HG03064 (cell line): ENCODE results near the gene ABHD14A.

Source experiments
- ATAC-seq: cut with Tn5 transposase; IDR thresholded peaks from one replicate; pipeline ENCODE4 v1.9.1; 2021; ENCODE audit warnings: low read depth; ENCODE audit not compliant: unreplicated experiment

Gene ABHD14A

DNA sequence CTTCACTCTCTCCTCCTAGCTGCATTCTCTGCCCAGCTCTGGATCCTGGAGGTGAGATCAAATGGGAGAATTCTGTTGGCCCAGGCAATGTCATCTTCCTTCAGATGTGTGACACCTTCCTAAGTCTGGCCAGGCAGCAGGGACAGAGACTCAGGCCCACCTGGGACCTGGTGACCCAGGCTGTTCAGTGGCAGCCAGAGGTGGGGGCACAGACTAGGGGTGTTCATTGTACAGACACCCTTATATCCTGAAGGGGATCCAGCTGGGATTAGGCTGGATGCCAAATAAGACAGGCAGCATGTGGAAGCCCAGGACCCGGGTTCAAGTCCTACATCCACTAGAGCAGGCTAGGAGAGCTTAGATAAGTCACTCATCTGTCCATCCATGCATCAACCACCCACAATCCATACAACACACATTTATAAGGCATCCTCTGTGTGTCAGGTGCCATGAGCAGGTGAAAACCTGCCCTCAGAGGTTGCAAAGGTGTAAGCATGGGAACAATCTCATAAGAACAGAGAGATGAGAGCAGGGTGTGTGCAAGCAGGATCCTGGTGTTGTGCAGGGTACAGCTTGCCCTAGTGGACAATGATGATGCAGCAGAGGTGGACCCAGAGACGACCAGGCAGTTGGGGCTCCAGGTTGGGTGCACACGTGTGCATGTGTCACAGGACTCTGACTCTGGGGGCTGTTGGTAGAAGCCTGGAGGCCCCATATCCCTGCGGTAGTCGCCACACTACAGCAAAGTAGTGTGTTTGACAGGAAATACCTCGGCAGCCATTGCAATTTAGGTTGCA lies 39.1 kb downstream of the ABHD14A start:
- no peak for ATAC-seq

DNA sequence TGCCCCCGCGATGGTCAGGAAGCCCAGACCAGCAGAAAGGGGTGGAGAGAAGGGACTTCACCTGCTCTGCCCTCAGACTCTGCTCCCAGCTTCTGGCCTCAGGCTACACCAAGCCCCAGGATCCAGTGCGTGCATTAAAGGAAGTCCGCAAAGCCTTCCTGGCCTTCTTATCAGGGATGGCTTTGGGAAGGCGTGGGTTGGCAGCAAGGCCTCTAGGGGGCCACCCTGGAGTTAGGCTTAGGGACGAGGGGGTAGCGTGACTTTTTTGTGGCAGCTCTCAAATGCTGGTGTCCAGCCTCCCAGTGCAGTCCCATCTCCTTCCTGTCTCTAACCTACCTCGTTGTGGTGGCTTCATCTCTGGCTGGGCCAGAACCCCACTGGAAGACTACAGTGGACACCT lies 39.7 kb downstream of the ABHD14A start:
- ATAC-seq, result no peak

DNA sequence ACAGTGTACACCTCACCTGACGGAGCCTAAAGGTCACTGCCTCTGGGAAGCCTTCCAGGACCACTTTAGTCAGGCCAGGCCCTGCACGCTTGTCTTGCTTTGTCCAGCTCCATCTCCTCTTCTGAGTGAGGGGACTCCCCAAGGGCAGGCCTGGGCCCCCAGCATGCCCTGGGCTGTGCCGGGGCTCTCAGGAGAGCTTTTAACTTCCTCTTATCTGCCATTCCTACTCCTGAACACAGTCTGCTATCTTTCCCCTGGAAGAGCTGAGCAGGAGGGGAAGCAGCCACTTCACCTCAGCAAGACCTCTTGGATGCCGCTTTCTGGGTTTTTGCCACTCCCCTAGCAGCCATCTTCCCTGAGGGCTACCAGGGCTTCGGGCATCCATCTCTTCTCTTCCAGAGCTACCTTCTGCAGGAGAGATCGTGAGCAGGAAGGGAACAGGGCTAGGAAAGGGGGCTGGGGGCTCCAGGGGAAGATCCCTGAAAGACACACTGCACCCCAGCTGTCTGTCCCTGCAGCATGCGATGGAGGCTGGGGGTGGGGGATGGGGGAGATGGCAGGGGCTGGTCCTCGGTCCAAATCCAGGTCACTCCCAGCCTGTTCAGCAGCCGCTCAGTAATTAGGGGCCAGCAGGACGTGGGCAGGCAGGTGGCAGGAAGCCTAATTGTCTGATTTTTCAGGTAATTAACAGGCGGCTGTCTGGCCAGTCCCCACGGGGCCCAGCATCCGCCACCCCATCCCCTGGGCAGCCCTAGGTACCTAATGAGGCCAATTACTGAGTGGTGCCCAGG lies 40.8 kb downstream of the ABHD14A start:
- ATAC-seq, result no peak

DNA sequence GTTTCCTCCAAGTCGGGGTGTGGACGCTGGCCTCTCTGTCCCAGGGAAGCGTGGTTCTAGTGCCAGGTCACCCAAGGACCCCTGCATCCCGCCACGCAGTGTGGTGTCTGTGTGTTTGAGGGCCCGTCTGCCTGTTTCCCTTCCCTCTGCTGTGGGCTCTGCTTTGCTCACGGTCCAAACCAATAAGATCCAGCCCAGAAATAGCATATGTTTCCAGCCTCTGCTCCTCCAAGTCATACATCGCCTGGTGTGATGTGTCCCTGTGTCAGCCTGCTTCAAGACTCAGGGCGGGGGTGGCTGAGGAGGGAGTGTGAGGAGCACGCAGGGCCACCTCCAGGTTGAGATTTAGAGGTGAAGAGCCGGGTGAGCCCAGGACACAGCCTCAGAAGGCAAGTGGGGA lies 42.7 kb downstream of the ABHD14A start:
- ATAC-seq, result no peak

DNA sequence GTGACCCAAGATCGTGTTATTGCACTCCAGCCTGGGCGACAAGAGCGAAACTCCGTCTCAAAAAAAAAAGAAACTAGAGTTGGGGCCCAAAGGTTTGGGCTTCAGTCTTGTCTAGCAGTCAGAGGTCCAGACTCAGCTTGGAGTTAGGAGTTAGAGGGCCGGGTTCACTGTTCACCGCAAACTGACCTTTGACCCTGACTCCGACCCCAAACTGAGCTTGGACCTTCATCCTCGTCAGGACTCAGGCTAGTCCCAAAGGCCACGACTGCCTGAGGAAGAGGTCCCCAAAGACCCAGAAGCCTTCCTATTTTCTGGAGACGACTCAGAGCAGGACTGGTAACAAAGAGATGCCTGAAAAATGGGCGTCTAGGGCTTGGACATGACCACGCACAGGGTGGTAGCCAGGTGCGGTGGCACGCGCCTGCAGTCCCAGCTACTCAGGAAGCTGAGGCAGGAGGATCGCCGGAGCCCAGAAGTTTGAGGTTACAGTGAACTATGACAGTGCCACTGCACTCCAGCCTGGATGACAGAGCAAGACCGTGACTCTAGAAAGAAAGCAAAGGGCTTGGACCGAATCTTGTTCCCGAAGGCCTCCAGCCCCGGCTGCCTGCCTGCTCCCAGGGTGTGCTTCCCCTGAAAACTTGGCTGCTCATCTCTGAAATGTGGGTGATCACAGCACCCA lies 43.6 kb downstream of the ABHD14A start:
- ATAC-seq, result no peak

DNA sequence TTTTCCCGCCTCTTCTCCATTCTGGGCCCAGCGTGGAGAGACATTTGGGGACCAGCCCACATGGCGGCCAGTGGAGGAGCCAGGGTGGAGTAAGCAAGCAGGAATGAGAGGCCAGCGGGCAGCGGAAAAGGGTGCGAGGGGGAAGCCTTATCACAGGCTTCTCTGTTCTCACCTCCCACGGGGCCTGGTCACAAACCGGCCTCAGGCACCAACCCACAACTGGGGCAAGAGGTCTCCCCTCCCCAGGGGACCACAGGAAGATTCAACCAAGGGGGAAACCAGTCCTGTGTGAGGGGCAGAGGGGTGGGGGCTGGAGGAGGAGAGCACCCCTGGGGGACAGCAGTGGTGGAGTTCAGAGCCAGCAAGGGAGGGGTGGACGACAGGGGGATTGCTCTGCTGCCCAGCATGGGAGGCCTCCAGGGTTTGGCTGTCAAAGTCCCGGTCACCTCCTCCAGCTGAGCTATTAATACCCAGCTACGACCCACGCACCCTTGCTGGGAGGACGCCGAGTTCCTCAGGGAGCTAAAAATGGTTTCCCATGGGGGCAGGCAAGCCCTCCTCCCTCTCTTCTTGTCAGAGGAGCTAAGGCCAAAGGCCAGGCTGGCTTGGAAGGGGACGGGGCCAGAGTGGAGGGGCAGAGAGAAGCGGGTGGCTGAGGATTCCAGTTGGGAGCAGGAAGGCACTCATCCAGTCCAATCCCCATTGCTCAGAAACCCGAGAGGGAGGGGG lies 44.7 kb downstream of the ABHD14A start:
- no peak for ATAC-seq

DNA sequence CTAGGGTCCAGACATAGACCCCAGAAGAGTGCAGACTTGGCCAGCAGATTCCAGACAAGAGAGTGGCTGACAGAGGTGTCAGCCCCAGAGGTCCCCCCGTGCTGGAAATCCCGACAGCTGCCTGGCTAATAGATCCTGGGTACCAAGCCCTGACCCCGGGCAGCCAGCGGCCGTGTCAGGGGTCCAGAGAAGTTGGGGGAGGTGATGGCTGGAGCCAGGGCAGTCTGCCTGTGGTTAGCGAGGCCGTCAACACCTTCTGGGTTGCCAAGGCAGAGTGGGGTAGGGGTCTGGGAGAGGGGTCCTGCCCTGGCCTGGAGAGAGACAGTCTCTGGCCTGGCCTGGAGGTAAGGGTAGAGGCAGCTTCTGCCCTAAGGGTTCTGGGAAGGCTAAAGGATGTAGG lies 45.9 kb downstream of the ABHD14A start:
- no peak for ATAC-seq

DNA sequence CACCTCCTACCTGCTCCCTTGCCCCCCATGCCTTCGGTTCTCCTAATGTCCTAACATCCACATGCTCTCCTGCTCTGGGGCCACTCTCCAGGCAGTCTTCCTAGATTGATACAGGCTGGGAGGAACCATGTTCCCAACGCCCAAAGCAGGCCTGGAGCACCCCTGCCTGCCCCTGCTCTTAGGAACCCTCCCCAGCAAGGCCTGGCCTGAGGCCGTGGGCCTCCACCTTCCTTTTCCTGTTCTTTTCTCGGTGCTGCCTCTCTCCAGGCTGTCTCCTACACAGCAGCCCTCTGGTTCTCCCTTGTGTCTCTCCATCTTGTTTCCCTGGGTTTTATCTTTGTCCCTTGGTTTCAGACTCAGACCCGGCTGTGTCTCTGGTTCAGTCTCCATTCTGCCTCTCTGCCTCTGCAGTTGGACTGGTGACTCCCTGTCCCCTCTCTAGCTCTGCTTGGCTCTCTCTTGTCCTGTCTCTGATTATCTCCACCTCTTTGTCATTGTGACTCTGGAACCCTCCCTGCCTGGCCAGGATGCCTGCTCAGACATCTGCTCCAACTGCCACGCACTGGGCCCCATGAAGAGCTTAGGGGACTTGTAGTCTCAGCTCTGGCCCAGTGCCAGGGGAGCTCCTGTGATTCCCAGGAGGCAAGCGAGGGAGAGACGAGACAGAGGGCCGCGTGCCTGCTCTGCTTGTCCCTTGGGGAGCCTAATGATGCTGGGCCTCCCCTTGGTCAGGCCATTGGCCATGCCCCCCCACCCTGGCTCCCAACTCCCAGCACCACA lies 46.8 kb downstream of the ABHD14A start:
- no peak for ATAC-seq

DNA sequence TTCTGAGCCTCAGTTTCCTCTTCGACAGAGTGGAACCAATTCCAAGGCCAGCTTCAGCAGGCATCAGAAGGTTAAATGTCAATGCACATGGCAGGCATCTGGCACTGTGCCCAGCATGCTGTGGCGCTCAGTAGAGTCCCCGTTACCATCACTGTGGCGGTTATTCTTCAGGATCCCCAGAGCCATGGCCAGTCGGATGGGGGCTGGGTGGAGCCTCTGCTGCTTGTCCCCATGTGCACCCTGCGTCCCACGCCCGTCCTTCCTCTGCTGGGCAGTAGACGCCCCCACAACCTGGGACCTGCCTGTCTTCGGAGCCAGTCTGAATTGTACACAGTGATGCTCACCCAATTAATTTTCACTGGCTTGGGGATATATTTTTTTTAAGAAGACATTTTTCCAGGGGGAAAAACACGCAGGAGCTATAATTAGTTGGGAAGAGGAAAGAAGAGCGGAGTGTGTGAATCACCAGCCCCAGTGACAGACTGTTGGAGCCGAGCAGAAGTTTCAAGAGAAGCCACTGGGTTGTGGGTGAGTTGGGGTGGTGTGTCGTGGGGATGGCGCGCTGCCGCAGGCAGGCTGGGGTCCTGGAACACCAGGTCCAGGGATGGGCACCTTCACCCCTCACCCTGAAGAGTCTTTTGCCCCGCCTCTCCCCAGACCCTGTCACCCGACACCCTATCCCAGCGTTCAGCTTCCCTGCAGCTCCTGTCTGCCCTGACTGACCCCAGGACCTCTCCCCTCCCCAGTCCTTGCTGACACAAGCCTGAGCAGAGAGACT lies 47.6 kb downstream of the ABHD14A start:
- ATAC-seq, result no peak

DNA sequence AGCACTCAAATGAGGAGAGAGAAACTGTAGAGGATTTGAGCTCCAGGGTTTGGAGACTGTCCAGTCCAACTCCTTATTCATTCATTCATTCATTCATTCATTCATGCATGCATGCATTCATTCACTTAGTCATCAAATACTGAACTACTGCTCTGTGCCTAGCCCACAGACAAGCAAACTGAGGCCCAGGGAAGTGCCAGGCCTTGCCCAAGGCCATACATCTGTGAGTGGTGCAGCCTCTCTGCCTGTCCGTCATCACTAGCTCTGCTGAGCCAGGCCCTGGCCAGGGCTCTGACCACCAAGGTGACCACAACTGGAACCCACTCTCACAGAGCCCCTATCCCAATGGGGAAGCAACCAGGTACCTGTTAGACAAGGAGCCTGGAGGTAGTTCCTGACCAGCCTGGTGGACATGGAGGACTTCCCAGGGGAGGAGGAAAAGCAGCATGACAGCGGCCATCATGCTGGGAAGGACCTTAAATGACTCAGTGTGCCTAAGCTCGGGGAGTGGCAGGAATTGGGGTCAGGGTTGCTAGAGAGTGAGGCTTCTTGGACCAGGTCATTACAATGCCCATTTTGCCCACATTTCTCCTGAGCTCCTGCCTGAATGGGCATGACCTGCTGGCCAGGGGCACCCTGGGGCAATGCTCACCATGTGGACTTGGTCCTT lies 48.4 kb downstream of the ABHD14A start:
- ATAC-seq, result no peak

DNA sequence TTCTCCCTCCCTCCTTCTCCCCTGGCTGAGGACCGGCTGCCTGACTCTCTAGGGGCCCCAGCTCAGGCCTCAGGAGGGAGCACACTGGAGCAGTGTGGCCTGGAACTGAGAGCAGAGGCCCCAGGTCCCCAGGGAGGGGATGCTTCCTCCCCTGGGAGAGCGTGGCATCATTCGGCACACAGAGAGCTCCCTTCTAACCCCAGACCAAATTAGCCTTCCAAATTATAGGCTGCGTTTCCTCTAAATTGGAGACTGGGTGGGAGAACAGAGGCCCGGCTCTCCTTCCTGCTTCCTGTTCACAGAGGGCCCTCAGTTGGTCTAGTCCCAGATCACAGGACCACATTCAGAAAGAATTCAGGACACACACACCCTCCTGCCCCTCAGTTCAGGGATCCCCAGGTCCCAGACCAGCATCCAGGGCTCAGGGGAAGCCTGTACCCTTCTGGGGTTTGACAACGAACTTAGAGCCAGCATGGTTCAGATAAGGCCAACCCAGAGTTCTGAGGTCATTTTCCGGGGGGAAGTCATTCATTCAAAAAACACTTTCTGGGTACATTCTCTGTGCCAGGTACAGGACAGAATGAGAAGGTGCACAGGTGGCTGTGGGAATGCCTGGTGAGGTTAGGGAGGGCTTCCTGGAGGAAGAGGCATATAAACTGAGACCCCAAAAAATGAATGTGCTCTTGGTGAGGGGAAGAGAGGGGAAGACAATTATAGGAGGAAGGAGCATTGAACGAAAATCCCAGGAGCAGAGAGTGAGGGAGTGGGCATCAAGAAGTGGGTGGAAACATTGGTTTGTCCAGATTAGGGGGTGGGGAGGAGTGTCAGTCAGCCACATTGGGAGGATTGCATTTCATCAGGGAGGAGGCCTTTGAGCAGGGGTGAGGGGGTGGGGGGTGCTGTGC lies 49.2 kb downstream of the ABHD14A start:
- ATAC-seq, result peak; percentile 67

DNA sequence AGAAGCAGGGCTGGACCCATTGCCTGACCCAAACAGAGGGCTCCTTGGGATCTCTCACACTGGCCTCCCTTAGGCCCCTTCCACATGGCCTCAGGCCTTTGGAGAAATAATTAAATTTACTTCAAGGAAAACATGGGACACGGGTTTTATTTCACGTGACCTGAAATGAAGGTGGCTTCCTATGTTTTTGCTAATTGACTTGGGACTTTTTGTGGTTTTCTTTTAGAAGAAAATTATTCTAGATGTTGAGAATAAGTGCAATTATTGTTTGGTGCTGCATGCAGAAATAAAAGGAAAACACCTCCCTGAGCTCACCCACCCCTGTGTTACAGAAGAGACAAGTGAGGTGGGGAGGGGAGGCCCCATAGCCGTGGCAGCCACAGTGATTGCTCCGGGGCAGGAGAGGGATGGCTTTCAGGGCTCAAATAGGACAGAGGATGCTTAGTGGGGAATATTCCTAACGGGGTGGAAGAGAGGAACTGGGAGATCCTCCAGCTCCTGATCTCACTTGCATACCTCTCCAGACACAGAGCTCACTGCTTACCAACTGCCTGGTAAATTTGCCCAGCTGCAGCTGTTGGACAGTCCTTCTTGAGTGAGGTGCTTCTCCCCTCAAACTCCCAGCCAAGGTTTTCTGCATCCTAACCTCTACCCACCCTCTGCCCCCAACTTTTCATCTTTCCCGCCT lies 50.0 kb downstream of the ABHD14A start:
- no peak for ATAC-seq

DNA sequence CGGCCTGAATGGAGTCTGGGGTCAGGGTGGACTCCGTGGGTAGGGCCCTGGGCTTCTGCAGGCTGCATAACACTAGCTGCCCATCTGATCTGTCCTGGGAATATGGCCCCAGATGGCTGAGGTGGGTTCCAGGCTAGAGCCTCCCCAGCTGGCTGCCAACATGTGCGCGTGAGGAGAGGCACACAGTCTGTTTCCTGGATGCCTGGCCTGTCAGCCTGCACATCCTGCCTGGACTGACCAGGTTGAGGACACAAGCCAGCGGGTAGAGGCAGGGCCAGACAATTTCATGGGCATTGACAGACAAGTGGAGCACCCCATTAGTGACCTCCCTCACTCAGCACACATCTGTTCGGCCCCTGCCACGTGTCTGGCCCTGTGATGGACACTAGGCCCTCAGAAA lies 50.6 kb downstream of the ABHD14A start:
- no peak for ATAC-seq

DNA sequence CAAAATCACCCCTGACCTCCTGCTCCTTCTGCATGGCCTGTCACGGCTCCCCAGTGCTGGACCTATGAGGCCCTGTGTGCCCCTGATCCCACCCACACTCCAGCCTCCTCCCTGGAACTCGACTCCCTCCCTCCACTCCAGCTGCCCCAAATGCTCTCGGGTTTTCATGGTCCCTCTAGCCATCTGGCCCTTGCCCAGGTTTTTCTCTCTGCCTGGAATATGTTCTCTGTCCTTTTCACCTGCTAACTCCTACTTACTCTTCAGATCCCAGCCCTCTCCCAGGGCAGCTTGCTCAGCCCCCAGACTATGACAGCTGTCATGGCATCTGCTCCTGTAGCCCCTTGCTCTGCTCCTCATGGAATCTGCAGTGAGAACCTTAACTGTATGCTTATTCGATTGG lies 51.2 kb downstream of the ABHD14A start:
- no peak for ATAC-seq

DNA sequence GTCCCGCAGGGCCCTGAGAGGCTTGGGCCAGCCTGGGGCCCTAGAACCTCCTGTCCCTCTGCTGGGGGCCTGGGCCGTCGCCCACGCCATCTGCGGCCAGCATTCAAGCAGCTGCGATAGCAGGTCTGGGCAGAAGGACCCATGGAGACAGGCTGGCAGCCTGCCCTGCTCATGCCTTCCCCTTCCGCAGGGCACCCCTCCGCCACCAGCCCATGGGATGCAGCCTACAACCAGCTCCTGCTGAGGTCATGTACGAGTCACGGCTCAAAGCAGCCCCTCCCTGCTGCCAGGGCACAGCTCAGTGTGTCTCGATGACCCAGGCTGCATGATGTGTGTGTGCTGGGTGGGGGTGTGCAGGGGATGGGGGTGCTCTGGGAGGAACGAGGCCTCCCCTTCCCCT lies 53.7 kb downstream of the ABHD14A start:
- ATAC-seq, result no peak

DNA sequence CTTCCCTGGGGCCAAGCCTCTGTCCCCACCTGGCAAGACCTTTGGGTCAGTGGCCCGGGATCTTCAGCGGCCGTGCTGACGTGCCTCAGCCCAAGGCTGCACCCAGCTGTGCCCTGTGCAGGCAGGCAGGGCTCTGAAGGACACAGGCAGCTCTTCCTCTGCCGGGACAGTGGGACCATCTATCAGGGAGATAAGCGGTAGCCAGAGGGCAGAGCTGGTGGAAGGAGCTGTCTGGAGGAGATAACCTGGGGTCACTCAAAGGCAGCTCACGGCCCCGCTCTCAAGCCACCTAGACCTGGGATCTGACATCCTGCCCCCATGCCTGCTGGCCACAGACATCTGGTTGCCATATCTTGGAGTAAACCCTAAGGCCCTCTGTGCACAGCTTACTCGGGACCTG lies 54.2 kb downstream of the ABHD14A start:
- ATAC-seq, result no peak

DNA sequence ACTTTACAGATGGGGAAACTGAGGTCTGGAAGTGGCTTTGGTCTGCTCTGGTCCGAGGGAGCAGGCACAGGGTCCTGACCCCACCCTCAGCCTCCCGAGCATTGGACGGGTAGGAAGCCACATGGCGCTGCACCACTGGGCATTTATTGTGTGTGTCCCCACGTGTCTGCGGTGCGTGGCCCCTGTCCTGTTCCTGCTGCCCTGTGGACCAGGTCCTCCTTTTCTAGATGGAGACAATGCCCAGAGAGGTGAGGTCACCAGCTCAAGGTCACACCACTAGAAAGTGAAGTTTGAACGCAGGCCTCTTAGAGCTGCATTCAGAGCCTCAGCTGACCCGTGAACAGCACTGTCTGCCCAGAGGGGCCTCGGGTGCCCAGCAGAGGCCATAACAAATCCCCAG lies 54.7 kb downstream of the ABHD14A start:
- ATAC-seq, result no peak
